NCI-H146 treated with DMSO at 0.1 percent for 48 hours (cell line): ENCODE data around the gene PHF21A.
"Not testable (repeated sequence)": the region's sequence is repeated elsewhere in the genome, so short reads cannot be mapped to it uniquely, and the experiment has no call there.

Experiments
- DNase-seq: peaks from one replicate; lab custom pipeline; 2025; ENCODE audit not compliant: unreplicated experiment; lab: John Stamatoyannopoulos, UW

The PHF21A gene

DNA sequence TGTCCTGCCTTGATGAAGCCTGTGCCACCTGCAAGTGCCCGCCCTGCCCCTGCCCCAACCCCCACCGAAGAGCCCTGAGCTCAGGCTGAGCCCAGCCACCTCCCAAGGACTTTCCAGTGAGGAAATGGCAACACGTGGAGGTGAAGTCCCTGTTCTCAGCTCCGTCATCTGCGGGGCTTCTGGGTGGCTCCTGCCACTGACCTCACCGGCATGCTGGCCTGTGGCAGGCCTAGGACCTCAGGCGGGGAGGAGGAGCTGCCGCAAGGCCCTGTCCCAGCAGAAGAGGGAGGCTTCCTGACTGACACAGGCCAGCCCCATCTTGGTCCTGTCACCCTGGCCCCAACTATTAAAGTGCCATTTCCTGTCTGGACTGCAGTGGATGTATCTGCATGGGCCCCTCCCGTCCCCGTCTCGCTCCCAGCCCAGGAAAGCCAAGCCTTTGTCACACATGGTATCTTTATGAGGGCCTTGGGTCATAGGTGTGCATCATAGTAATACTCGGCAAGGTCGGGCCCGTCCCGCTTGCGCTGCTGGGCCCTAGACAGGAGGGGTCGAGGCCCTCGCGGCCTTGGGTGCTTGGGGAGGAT is 215.1 kb downstream of the PHF21A start:
- no peak for DNase-seq

DNA sequence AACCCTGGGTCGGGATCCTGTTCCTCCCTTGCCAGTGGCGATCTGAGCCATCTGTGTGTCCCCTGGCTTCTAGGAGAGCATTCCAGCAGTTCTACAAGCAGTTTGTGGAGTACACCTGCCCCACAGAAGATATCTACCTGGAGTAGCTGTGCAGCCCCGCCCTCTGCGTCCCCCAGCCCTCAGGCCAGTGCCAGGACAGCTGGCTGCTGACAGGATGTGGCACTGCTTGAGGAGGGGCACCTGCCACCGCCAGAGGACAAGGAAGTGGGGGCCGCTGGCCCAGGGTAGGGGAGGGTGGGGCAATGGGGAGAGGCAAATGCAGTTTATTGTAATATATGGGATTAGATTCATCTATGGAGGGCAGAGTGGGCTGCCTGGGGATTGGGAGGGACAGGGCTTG is 215.7 kb downstream of the PHF21A start:
- not testable (repeated sequence) for DNase-seq

DNA sequence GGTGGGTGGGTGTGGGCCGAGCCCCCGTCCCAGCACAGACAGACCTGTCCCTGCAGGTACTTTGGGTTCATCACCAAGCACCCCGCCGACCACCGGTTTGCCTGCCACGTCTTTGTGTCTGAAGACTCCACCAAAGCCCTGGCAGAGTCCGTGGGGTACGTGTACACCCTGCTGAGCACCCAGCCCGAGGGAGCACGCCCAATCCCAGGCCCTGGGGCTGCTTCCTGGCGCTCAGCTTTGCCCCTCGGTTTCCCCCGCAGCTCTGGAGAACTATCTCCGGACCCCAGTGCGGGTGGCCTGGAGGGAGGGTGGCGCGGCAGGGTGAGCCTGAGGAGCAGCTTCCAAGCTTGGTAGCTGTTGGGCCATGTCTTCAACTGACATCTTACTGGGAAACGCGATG is 216.2 kb downstream of the PHF21A start:
- DNase-seq, result no peak

DNA sequence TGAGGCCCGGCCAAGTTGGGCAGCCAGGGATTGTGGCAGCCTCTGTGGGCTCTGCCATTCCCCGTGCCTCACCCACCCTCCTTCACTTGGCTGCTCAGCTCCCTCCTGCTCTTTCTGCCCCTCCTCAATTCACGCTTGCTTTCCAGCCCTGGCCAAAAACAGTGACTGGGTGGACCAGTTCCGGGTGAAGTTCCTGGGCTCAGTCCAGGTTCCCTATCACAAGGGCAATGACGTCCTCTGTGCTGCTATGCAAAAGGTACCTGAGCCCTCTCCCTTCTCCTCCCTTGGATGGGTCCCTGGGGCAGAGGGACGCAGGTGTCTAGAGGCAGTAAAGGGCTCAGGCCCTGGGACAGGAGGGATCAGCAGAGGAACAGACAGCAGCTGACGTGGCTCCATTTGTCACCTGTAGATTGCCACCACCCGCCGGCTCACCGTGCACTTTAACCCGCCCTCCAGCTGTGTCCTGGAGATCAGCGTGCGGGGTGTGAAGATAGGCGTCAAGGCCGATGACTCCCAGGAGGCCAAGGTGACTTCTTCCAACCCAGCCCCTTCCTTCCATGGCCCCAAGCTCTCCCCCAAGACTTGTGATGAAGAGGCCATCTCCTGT is 216.8 kb downstream of the PHF21A start:
- no peak for DNase-seq

DNA sequence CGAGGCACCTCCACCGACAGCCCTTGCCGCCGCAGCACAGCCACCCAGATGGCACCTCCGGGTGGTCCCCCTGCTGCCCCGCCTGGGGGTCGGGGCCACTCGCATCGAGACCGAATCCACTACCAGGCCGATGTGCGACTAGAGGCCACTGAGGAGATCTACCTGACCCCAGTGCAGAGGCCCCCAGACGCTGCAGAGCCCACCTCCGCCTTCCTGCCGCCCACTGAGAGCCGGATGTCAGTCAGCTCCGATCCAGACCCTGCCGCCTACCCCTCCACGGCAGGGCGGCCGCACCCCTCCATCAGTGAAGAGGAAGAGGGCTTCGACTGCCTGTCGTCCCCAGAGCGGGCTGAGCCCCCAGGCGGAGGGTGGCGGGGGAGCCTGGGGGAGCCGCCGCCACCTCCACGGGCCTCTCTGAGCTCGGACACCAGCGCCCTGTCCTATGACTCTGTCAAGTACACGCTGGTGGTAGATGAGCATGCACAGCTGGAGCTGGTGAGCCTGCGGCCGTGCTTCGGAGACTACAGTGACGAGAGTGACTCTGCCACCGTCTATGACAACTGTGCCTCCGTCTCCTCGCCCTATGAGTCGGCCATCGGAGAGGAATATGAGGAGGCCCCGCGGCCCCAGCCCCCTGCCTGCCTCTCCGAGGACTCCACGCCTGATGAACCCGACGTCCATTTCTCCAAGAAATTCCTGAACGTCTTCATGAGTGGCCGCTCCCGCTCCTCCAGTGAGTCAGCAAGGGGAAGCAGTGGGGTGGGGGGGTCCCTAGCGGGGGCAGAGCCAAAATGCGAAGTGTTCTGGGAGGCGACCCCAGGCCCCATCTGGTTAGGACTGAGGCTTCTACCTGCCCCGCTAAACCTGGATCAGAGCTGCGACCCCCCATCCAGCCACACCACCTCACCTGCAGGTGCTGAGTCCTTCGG is 218.5 kb downstream of the PHF21A start:
- no peak for DNase-seq

DNA sequence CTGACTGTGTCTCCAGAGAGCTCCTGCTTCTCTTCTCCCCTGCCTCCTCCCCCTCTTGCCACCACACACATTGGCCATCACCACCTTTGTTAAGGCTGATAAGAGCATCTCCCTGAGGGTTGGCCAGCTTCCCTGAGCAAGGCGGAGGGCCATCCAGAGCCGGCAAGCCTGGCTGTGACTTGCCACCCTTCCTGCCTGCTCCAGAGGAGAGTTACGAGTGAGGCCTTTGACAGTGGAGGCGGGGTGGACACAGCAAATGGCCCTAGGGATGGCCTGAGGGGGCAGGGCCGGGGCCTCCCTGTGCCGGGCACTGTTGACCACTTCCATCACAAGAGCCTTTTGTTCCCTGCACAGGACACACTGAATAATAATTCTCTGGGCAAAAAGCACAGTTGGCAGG is 219.6 kb downstream of the PHF21A start:
- DNase-seq, result no peak

DNA sequence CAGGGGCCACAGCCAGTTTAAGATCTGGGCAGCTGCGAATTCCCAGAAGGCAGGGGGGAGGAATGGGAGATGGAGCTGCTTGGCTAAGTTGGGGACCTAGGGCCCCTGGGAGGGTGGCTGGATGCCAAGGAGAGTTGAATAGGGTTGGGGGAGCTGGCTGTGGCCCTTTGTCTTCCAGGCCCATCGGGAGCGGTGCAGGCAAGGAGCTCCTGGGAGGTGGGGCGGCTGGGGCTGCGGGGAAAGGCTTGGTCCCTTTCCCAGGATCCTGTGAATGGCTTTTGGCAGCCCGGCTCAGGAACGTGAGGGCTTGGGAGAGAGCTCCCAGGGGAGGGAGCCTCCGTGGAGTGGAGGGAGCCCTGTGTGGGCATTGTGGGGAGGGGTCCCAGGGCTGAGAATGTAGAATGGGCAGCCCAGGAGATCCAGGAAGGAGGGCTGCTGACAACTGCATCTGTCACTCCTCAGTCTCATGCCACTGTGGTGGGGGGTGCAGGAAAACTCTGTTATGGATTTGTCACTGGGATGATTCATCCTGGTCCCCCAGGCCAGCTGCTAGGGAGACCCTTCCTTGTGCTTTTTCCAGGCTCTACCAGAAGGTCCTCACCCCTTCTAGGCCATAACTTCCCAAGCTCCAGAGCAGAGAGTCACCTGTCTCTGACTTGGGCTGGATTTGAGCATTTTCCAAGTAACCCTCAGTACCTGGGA is 220.2 kb downstream of the PHF21A start:
- DNase-seq, result no peak

DNA sequence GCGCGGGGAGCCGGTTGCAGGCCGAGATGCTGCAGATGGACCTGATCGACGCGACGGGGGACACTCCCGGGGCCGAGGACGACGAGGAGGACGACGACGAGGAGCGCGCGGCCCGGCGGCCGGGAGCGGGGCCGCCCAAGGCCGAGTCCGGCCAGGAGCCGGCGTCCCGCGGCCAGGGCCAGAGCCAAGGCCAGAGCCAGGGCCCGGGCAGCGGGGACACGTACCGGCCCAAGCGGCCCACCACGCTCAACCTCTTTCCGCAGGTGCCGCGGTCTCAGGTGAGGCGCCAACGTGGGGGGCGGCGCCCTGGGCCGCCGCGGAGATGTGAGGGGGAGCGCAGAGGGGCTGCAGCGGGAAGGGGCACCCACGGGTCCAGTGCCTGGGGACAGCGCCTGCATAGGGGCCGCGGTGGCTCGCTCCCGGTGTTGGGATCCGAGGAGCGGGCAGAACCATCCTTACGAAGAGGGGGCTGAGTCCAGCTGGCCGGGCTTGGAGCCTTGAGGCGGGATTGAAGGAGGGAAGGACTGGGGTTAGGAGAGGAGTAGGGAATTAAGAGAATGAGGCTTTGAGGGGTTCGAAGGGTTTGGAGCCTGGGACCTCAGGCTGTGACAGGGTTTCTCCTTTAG is 221.0 kb downstream of the PHF21A start:
- DNase-seq, result not testable (repeated sequence)

DNA sequence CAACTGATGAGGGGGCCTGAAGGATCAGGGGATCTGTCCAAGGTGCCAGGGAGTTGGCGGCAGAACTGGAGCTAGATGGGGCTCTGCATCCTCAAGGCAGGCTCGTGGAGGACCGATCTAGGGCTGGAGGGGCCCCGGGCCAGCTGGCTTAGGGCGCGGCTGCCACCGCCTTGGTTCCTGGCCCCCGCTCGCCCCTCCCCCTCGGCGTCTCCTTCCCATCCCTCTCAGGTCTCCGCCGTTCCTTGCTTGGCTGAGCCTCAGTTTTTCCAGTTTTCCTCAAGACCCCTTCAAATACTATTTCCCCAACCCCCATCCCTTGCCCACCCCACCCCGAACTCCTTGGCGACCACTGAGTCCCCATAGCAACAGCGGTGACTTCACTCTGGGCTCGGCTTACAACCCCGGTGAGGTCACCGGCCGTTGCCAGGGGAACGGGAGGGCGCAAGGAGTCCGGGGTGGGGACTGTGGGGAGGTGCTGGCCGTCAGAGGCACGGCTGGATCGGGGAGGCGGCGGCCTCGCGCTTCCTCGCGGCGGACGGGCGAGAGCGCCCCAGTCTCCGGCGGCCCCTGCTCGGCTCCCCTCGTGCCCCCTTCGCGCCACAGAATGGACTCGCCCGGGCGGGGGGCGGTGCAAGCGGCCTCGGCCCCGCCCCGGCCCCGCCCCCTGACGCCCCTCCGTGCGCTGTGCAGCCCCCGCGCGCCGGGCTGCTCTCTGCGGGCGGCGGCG is 221.6 kb downstream of the PHF21A start:
- DNase-seq, result peak; percentile 79

DNA sequence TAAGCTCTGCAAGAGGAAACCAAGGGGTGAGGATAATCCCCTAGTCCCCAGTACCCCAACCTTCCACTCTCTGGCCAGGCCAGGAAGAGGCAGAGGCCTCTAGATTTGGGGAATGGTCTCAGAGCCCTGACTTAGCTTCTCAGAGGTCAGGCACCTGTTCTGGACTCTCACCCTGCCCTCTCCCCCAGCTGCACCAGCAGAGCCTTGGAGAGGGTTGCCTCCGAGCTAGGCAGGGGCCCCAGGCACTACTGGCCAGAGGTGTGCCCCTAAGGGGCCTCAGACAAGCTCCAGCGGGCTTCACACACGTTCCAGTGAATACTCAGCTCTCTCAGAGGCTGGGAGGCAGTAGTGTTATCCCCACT is 222.2 kb downstream of the PHF21A start:
- no peak for DNase-seq

DNA sequence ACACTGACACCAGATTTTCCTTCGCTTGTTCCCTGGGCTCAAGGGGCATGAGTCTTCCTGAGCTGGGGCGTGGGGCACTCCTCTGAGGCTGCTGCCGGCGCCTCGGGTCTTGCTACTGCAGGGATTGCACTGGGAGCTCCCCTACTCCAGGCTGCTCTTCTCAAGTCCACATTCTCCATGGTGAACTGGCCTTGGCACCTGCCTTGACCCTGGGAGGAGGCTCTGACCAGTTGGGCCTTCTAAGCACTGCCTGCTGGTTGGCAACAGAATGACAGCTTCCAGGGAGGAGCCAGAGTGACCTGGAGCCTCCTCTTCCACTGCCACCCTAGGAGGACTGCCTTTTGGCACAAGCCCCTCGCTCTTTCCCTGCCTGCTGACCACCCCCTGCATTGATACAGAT is 223.7 kb downstream of the PHF21A start:
- DNase-seq, result no peak

DNA sequence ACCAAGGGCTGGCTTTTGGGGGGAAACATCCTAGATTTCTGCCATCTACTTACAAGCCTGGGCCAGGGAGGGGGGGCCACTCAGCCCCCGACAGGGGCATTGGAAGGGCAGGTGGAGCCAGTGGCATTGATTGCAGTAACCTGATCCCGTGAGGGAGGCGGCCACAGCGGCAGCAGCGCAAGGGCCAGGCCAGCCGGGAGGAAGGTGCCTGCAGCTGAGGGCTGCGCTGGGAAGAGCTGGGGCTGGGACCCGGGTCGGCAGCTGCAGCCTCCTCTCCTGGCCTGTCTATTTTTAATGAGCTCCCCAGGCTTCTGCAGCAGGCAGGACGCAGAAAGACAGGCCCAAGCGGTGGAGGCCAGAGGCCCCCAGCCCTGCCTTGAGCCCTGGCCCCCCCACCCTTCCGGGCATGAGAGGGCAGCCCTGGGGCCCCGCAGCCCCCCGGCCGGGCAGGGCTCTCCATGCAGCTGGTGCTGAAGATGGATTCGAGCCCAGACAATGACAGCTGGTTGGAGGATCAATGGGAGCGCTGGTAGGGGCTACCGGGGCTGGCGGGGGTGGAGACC is 224.8 kb downstream of the PHF21A start:
- DNase-seq, result peak; percentile 89

DNA sequence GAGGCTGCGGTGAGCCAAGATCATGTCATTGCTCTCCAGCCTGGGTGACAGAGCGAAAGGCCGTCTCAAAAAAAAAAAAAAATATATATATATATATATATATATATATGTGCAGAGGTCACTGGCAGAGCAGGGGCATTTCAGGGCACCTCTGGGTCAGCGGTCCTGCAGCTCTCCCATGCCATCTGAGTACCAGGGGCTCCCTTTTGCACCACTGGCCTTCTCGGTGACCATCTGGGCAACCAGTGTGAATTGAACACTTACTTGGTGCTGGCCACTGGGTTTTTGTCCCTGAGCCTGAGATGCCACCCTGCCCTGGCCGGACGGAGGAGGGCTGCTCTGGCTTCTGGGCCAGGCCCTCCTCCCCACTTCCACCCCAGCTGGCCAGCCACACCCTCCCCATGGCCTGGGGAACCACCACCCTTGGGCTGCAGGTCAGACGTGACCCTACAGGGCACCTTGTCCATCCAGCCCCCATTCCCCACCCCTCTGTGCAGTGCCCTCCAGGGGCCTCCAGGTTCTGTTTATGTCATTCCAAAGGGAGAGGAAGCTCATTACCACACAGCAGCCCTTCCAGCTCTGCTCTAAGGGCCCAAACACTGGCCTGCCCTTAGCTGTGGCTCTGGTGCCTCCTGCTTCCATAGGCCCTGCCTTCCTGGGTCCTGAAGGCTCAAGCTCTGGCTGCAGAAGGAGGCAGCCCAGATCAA is 225.5 kb downstream of the PHF21A start:
- no peak for DNase-seq

DNA sequence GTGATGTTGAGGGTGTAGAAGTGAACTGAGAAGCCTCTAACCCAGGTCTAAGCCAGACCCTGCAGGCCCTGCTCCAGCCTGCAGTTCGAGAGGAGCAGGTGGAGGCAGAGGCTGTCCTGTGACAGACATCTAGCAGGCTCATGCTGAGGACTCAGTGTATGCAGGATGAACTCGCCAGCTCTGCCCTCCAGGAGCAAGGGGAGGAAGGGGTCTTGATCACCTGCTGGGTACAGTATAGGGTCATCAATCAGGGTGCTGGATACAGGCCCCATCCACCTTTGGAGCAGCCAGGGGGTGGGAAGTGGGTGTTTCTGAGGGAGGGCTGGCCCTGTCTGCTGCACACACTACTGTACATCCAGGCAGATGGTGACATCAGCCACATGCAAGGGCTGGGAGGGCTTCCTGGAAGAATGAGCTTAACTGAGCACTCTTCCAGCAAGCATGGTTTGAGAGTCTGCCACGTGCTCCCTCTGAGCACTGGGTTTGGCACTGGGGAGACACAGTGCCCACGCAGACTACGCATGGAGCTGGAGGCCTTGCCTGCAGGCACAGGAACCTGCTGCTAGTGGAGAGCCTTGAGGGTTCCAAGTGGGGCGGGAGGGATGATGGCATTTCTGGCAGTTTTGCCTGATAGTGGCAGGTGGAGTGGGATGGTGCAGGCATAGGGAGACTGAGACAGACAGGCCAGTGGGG is 226.6 kb downstream of the PHF21A start:
- no peak for DNase-seq

DNA sequence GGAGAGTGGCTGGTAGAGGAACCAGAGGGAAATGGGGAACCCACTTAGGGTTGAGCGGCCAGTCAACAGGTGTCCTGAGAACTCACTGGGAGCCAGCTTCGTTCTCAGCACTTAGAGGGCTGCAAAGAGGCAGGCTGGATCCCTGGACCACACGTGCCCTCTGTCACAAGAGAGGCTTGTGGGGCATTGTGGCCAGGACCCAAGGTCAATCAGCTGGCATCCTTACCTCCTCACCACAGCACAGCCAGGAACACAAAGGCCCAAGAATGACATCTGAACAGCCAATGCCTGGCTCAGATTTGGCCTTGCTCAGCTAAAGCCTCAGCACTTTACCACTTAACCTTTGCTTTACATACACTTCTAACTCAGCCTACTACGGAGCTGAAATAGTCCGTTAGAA is 228.4 kb downstream of the PHF21A start:
- no peak for DNase-seq

DNA sequence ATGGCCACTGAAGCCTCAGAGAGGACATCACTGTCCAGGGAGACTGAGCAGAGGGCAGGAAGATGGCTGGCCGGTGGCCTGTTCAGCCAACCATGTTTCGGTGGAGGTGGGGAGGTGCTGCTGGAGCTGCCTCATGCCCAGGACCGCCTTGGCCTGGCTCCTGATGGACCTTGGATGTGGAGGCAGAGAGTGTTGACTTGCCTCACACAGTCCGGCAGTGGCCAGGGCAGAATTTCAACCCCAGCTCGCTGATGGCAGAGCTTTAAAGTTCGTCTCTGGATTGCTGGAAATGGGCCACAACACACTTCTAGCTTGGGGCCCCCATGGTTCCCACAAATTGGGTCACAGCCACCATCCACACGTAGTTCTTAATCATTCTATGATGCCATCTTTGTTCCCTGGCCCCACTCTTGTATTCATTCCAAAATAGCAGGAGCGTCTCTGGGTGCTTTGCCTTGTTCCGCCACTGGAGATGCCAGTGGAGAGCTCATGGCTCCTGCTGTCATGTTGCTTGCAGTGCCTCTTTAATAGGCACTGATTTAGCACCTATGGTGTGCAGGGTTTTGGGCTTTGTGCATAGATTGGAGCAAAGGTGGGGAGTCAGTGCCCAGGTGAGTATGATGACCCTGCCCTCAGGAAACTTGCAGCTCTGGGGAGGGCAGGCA is 230.2 kb downstream of the PHF21A start:
- no peak for DNase-seq

DNA sequence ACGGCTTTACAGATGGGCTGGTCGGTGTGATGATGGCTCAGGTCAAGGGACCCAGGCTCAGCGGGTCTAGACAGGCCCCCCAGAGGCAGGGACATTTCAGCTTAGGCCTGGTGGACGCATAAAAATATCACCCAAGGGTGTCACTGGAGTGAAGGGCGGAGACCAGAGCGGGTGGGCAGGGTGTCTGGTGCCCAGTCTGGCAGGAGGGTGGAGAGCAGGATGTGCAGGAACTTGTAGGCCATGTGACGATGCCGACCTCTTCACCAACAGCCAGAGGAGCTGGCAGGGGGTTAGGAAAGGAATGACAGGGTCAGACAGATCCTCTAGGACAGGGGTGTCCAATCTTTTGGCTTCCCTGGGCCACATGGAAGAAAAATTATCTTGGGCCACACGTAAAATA is 231.3 kb downstream of the PHF21A start:
- no peak for DNase-seq

DNA sequence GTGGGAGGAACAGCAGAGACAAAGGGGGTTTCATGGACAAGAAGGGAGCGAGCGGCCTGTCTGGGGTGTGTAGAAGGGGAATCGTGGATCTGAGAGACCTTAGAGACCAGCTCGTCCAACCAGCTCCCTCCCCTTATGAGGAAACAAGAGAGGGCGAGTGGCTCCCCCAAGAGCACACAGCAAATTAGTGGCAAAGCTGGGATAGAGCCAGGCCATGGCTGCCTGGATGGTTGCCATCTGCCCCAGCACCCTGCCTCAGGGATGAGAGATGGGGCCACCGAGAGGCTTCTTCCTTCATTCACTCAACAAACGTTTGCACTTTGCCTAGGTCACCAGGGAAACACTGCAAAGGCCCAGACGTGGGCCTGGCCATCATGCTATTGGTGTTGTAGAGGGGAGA is 231.7 kb downstream of the PHF21A start:
- no peak for DNase-seq
